Stimulated activated CD8-positive, alpha-beta memory T cell treated with anti-CD3 and anti-CD28 coated beads, Interleukin-12 subunit alpha, Interleukin-12 subunit beta, amount 100 ng/mL, for 24 hours (primary cell): Measurements from ENCODE around the gene ZNF280D.

ENCODE experiments used
- DNase-seq: peaks from one replicate; pipeline ENCODE4 v3.0.0-alpha.2; 2020; ENCODE audit errors: extremely low read depth

ZNF280D gene

GRCh38 chr15:56631765-56632164 lies 101.5 kb downstream of the ZNF280D start:
- no peak for DNase-seq

DNA sequence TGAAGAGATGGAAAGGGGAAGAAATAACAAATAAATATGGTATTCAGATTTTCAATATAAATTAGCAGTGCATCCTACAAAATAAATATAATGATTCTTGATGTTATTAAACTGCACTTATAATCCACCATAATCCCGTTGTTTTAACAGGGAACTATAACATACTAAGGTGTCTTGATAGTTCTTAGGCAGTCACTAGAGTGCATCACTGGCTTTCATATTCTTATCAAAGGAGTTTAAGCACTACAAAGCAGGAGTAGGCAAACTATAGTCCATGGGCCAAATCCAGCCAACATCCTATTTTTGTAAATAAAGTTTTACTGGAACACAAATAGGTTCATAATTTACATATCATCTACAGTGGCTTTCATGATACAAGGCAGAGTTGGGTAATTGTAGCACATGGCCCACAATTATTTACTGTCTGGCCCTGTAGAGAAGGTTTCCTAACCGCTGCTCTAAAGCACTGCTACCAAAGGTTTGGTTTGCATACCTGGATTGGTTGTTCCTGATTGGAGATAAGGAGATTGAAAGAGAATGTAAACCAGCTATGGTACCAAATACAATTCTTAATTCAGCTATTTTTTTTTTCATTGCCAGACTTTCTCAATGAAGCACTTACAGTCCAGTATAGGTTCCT lies 104.3 kb downstream of the ZNF280D start:
- no peak for DNase-seq

- DNase-seq, result no peak
These were observed 113.4 kb downstream of the ZNF280D start for GRCh38 chr15:56619887-56620286.

DNA sequence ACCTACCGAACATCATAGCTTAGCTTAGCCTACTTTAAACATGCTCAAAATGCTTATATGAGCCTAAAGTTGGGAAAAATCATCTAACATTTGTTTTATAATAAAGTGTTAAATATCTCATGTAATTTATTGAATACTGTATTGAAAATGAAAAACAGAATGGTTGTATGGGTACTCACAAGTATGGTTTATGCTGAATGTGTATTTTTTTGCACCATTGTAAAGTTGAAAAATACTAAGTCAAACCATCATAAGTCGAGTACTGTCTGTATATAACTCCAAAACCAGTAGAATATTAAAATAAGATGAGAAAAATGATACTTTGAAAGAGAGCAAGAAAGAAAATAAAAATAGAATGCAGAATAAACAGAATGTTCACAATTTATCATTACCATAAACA lies 115.7 kb downstream of the ZNF280D start:
- no peak for DNase-seq

GRCh38 chr15:56616551-56616950 lies 116.8 kb downstream of the ZNF280D start:
- no peak for DNase-seq

DNA sequence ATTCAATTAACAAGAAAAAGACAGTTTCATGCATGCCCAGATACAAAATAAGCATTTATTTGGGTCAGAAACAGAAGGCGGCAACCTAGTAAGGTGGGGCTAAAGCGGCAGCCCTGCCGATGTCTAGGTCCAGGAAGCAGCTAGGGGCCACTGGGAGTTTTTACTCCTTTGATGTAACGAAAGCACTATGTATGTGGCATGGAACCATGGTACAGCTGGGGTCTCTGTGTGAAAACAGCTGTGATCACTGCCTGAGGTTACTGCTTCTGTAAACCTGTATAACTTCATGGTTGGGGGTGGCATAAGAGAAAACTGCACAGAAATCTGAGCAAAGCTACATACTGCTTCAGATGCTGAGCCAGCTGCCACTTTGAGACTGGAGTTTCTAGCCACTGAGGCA lies 119.5 kb downstream of the ZNF280D start:
- DNase-seq, result no peak

- no peak for DNase-seq
These were observed 124.3 kb downstream of the ZNF280D start for GRCh38 chr15:56608993-56609392.

DNA sequence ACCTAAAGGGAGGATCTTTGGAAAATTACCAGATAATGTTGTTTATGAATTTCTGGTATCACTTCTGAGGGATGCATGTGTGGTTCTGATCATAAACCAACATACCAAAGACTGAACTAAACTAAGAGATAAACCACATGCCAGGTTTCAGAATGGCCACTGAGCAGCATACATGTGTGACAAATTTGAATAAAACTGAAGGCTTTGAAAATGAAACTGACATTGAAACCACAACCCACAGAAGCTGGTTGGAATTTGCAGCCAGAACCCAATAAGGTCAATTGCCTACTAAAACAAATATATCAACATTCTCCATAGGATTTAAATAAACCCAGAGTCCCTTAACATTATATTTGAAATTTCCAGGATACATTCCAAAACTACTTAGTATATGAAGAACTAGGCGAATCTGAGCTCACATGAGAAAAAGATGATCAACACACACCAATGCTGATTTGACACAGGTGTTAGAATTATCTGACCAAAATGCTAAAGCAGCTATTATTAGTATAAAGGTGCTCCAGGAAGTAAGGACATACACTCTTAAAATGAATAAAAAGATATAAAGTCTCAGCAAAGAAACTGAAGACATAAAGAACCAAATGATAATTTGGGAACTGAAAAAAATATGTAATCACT lies 125.0 kb downstream of the ZNF280D start:
- DNase-seq, result no peak

DNA sequence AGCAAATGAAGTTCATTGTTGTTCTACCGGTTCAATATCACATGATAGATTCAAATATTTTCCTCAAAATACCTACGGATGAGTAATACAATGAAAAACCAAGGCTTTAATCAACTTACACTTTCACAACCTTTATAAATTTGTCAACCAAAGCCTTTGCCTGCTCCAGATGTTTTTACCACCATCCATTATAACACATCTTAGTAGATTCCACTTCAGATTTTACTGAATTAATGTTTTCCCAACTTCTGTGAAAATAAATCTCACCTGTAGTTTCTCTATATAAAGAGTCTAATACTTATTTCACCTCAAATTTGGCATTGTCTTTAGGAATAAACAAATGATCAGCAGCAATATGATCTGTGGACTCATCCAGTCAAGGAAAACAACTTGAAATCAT lies 131.1 kb downstream of the ZNF280D start:
- DNase-seq, result no peak

DNA sequence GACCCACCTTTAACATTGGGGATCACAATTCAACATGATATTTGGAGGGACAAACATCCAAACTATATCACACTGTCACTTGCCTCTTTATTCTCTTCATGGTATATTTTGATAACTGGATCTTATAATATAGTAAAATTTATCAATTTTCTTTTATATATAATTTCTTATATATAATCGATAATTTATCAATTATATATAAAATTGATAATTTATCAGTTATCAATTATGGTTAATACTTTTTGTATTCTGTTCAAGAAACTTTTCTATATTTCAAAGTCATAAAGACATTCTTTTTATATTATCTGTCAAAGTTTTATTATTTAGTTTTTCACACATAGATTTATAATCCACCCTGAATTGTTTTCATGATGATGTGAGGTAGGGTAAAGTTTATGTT lies 132.9 kb downstream of the ZNF280D start:
- DNase-seq, result no peak

GRCh38 chr15:56598991-56599390 lies 134.3 kb downstream of the ZNF280D start:
- no peak for DNase-seq

GRCh38 chr15:56587686-56588085 lies 145.6 kb downstream of the ZNF280D start:
- no peak for DNase-seq

DNA sequence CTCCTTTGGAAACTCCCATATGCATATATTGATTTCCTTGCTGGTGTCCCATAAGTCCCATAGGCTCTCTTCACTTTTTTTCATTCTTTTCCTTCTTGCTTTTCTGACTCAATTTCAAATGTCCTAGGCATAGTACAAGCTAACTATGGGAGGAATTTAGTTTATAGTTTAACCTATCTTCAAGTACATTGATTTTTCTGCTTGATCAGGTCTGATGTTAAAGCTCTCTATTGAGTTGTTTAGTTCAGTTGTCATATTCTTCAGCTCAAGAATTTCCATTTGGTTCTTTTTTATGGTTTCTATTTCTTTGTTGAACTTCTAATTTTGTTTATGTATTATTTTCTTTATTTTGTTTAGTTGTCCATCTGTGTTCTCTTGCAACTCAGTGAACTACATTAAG lies 147.1 kb downstream of the ZNF280D start:
- DNase-seq, result no peak

DNA sequence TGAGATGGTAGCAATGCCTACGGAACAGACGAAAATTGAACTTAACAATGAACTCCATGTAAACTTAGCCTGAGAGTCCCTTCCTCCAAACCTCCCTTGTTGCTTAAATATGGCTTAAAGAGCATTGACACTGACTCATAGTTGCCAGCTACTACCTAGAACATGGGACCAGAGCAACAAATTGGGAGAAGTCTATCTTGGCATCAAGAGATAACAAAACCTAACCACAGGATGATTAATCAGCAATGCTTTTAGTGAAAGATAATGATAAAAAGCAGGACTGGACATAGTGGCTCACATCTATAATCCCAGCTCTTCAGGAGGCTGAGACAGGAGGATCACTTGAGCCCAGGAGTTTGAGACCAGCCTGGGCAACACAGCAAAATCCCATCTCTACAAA lies 150.5 kb downstream of the ZNF280D start:
- DNase-seq, result no peak
